Measurements from ENCODE around the gene DPYSL5. TPM values are rescaled to one million over a fixed set of nuclear protein-coding genes. Genes with fewer than 3 reads are reported as not detected.
"Not testable (repeated sequence)": the region's sequence is repeated elsewhere in the genome, so short reads cannot be mapped to it uniquely, and the experiment has no call there.

DPYSL5 gene
- polyA plus RNA-seq, 1 donor = 7.1 TPM

DNA sequence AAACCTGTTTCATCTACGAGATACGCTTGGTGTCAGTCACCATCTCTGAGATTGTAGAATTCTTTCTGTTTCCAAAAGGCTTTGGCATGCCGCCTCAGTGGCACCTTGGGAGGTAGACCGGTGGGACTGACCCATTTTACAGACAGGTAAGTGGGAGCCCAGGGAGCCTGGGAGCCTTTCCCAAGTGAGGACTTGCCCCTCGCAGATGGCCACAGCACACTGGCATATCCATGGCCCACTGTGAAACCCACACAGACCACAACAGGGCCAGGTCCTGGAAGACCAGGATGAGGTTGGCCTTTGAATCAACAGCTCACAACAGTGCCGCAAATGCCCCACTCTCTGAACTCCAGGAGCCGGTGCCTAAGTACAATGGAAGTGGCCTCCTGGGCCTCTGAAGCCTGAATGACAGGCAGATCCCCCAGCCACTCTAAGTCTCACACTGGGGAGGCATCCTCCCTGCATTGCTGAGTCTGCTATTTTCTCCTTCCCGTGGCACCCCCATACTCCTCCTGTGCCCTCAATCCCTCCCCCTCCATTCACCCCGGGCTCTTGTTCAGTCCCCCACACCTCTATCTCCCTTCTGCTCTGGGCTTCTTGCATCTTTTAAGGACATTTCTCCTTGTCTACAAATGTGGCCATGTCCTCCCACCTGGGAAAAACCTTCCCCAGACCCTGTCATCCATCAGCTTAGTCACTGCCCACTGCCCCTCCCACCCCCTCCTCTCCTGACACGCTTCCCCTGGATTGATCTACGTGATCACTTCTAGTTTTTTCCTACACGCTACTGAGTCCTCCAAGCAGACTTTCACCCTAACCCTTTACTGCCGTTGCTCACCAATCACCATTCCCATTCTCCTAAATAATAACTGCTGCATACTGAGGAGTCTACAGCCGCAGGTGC is 35.9 kb upstream of the DPYSL5 start:
- WGBS (ENCODE audit: insufficient coverage, low lambda C conversion rate) = 80% methylated on average over 1 of the region's 14 CpGs
- H3K9me3 ChIP-seq (ENCODE audit: control insufficient read depth, low read depth, low read length) = no peaks in the 10 kb centered on the region
- H3K36me3 ChIP-seq (ENCODE audit: control insufficient read depth, insufficient read depth, low read length) = no peaks in the 10 kb centered on the region
- no peak for DNase-seq
- H3K27me3 ChIP-seq (ENCODE audit: control insufficient read depth, insufficient read depth, low read length) = peaks cover 4% of the 10 kb centered on the region
- H3K4me1 ChIP-seq (ENCODE audit: control insufficient read depth, insufficient read depth, low read length) = no peaks in the 10 kb centered on the region
- H3K27ac ChIP-seq (ENCODE audit: low read length) = no peak overlapping the region
- H3K4me3 ChIP-seq (ENCODE audit: low read length) = no peak overlapping the region

DNA sequence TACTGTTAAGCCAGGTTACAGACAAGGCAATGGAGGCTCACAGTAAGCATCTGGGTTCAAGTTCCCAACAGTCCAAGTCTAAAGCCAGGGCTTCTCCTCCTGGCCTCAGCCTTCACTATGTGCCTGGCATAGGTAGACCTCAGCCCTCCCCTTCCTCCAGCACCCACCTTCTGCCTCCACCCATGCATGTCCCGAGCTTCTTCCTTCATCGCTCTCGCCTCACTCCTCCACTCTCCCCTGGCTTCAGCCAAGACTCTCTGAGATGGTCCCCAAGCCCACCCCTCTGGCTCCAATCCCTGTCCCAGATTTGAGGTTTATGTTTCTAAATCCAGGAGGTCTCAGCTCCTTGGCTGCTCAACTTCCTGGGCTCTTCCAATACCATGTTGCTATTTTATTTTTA is 35.2 kb upstream of the DPYSL5 start:
- Histone ChIP-seq H3K4me1 (ENCODE audit: control insufficient read depth, insufficient read depth, low read length) (no peaks in the 10 kb centered on the region), H3K27ac (ENCODE audit: low read length) (no peak overlapping the region), H3K9me3 (ENCODE audit: control insufficient read depth, low read depth, low read length) (no peaks in the 10 kb centered on the region), H3K4me3 (ENCODE audit: low read length) (no peak overlapping the region), H3K27me3 (ENCODE audit: control insufficient read depth, insufficient read depth, low read length) (peaks cover 4% of the 10 kb centered on the region), H3K36me3 (ENCODE audit: control insufficient read depth, insufficient read depth, low read length) (no peaks in the 10 kb centered on the region)
- 100% methylated on average over 1 of the region's 3 CpGs for WGBS (ENCODE audit: insufficient coverage, low lambda C conversion rate)
- DNase-seq = no peak

DNA sequence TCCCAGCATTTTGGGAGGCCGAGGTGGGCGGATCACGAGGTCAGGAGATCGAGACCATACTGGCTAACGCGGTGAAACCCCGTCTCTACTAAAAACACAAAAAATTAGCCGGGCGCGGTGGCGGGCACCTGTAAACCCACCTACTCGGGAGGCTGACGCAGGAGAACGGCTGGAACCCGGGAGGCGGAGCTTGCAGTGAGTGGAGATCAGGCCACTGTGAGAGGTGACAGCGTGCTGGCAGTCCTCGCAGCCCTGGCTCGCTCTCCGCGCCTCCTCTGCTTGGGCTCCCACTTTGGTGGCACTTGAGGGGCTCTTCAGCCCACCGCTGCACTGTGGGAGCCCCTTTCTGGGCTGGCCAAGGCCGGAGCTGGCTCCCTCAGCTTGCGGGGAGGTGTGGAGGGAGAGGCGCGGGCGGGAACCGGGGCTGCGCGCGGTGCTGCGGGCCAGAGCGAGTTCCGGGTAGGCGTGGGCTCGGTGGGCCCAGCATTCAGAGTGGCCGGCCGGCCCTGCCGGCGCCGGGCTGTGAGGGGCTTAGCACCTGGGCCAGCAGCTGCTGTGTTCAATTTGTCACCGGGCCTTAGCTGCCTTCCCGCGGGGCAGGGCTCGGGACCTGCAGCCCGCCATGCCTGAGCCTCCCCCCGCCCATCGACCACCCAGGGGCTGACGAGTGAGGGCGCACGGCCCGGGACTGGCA is 33.7 kb upstream of the DPYSL5 start:
- not testable (repeated sequence) for H3K36me3 ChIP-seq (ENCODE audit: control insufficient read depth, insufficient read depth, low read length); H3K9me3 ChIP-seq (ENCODE audit: control insufficient read depth, low read depth, low read length); H3K4me3 ChIP-seq (ENCODE audit: low read length); H3K27ac ChIP-seq (ENCODE audit: low read length); H3K27me3 ChIP-seq (ENCODE audit: control insufficient read depth, insufficient read depth, low read length); DNase-seq; H3K4me1 ChIP-seq (ENCODE audit: control insufficient read depth, insufficient read depth, low read length)
- 100% methylated on average over 5 of the region's 52 CpGs for WGBS (ENCODE audit: insufficient coverage, low lambda C conversion rate)

DNA sequence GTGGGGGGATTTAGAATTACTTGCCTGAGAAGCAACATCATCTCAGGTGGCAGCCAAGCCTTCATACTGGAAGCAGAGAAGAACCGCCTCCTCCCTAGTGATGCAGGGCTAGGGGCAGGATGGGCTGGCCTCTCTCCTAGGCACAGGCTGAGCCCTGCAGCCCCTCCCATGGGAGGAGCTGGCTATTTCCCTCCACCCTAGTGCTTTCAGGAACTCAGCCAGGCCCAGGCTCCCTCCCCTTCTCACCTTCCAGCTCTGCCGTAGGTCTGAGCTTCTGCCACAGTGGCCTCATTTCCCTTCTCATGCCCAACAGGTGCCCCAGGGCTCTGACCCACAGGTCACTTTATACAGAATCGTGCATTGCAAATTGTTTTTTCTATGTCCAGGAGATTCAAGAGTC is 31.0 kb upstream of the DPYSL5 start:
- H3K4me1 ChIP-seq (ENCODE audit: control insufficient read depth, insufficient read depth, low read length) = no peaks in the 10 kb centered on the region
- no peak overlapping the region for H3K4me3 ChIP-seq (ENCODE audit: low read length)
- H3K9me3 ChIP-seq (ENCODE audit: control insufficient read depth, low read depth, low read length) = no peaks in the 10 kb centered on the region
- no CpG with 5 or more reads among the region's 3 CpGs for WGBS (ENCODE audit: insufficient coverage, low lambda C conversion rate)
- no peaks in the 10 kb centered on the region for H3K36me3 ChIP-seq (ENCODE audit: control insufficient read depth, insufficient read depth, low read length)
- peaks cover 4% of the 10 kb centered on the region for H3K27me3 ChIP-seq (ENCODE audit: control insufficient read depth, insufficient read depth, low read length)
- DNase-seq = no peak
- H3K27ac ChIP-seq (ENCODE audit: low read length) = no peak overlapping the region

DNA sequence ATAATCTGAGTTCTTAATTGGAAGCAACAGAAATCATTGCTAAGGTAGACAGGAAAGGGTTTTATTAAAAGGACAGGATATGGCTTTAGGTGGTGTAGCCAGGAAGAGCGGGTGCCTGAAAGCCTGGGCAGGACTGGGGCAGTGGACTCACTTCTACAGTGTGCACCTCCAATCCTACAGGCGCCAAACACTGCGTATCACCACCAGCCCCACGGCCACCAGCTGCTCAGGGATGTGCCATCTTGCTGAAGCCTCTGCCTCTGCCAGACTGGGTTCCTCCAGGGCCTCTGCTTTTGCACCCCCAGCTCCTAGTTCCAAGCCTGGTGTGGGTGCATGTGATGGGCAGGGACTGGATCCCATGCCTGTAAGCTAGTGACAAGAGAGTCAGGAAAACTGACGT is 29.7 kb upstream of the DPYSL5 start:
- 86% methylated on average over 1 of the region's 5 CpGs for WGBS (ENCODE audit: insufficient coverage, low lambda C conversion rate)
- Histone ChIP-seq H3K9me3 (ENCODE audit: control insufficient read depth, low read depth, low read length) (no peaks in the 10 kb centered on the region), H3K4me3 (ENCODE audit: low read length) (no peak overlapping the region), H3K27me3 (ENCODE audit: control insufficient read depth, insufficient read depth, low read length) (peaks cover 5% of the 10 kb centered on the region), H3K4me1 (ENCODE audit: control insufficient read depth, insufficient read depth, low read length) (no peaks in the 10 kb centered on the region), H3K36me3 (ENCODE audit: control insufficient read depth, insufficient read depth, low read length) (no peaks in the 10 kb centered on the region), H3K27ac (ENCODE audit: low read length) (no peak overlapping the region)
- no peak for DNase-seq

DNA sequence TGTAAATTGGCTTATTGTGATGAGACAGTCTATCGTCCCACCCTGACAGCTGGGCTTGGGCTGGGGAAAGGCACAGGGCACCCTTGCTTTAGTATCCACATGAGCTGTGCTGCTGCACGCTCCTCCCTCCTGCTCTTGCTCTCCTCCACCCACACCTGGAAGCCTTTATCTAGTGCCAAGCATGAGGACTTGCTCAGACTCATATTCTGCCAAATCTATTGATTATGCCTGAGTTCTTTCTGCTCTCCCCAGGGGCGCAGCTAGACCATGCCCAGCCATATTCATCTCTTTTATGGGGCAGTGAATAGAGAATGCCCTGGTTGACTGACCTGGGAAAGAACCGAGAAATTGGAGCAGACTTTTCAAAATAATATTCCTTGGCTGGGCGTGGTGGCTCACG is 29.0 kb upstream of the DPYSL5 start:
- H3K4me3 ChIP-seq (ENCODE audit: low read length) = no peak overlapping the region
- H3K4me1 ChIP-seq (ENCODE audit: control insufficient read depth, insufficient read depth, low read length) = no peaks in the 10 kb centered on the region
- no peaks in the 10 kb centered on the region for H3K36me3 ChIP-seq (ENCODE audit: control insufficient read depth, insufficient read depth, low read length)
- H3K27me3 ChIP-seq (ENCODE audit: control insufficient read depth, insufficient read depth, low read length) = peaks cover 5% of the 10 kb centered on the region
- no peak for DNase-seq
- H3K27ac ChIP-seq (ENCODE audit: low read length) = no peak overlapping the region
- no peaks in the 10 kb centered on the region for H3K9me3 ChIP-seq (ENCODE audit: control insufficient read depth, low read depth, low read length)
- whole genome bisulfite sequencing (ENCODE audit: insufficient coverage, low lambda C conversion rate) = no CpG with 5 or more reads among the region's 6 CpGs

DNA sequence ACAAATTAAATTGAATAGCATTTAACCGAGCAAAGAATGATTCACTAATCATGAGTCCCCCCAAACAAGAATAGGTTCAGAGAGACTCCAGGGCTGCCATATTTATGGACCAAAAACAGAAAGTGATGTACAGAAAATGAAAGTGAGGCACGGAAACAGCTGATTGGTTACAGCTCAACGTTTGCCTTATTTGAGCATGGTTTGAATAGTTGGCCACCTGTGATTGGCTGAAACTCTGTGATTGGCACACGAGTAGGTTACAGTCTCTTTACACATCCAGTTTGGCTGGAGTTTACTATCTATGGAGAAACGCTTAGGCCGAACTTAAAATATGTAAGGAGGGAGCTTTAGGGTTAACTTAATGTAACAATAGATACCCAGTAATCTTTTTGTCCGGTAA is 27.0 kb upstream of the DPYSL5 start:
- DNase-seq = no peak
- 57% methylated on average over 2 of the region's 7 CpGs for WGBS (ENCODE audit: insufficient coverage, low lambda C conversion rate)
- H3K4me3 ChIP-seq (ENCODE audit: low read length) = no peak overlapping the region

DNA sequence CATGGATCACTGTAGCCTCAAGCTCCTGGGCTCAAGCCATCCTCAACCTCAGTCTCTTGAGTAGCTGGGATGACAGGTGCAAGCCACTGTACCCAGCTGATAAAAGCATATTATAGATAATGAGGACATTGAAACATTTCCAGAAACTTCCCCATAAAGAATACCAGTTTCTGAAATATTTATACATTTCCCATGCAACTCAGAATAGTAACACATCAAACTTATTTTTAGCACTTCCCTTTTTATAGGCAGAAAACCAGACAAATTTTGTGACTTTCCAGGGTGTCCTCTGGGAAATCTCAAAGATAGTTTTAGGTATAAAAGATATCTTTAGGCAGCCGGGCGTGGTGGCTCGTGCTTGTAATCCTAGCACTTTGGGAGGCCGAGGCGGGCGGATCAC is 25.1 kb upstream of the DPYSL5 start:
- H3K9me3 ChIP-seq (ENCODE audit: control insufficient read depth, low read depth, low read length) = no peaks in the 10 kb centered on the region
- H3K4me3 ChIP-seq (ENCODE audit: low read length) = no peak overlapping the region
- H3K27me3 ChIP-seq (ENCODE audit: control insufficient read depth, insufficient read depth, low read length) = peaks cover 2% of the 10 kb centered on the region
- no peak overlapping the region for H3K27ac ChIP-seq (ENCODE audit: low read length)
- no peaks in the 10 kb centered on the region for H3K36me3 ChIP-seq (ENCODE audit: control insufficient read depth, insufficient read depth, low read length)
- no peak for DNase-seq
- no peaks in the 10 kb centered on the region for H3K4me1 ChIP-seq (ENCODE audit: control insufficient read depth, insufficient read depth, low read length)
- no CpG with 5 or more reads among the region's 6 CpGs for WGBS (ENCODE audit: insufficient coverage, low lambda C conversion rate)

More for the DNA sequence above, 27.0 kb upstream of the DPYSL5 start:
- Histone ChIP-seq H3K27ac (ENCODE audit: low read length) (no peak overlapping the region), H3K27me3 (ENCODE audit: control insufficient read depth, insufficient read depth, low read length) (peaks cover 5% of the 10 kb centered on the region), H3K36me3 (ENCODE audit: control insufficient read depth, insufficient read depth, low read length) (no peaks in the 10 kb centered on the region), H3K4me1 (ENCODE audit: control insufficient read depth, insufficient read depth, low read length) (no peaks in the 10 kb centered on the region), H3K9me3 (ENCODE audit: control insufficient read depth, low read depth, low read length) (no peaks in the 10 kb centered on the region)

DNA sequence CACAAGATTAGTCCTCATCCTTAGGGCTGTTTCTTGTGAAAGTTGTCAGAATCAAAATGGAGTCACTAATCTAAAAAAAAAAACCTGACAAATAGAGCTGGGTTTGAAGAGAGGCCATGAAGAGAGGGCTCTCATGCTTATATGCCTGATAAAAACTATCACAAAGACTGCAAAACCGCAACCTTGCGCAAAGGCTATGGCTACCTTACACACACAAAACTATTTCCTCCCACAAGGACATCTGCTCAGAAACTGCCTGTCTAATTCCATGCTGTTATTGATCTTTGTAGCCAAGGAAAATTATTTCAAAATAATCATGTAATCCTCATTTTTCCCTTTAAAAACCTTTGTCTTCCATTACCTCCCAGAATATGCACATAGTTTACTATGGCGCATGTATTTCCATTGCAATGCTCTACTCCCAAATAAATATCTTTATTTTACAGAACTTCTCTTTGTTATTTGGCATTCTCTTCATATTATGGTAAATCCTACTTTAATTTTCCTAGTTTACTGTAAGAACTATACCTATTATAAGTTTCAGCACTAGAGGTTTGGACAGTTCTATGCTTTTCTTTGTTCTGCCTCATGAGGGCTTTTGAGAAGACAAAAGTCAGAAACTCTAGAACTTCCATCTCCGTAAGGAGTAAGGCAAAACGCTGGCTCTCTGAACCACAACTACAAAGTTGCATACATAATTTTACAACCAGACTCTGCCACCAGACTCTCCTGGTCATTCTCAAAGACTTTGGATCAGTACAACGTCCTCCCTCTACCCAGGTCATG is 9.6 kb upstream of the DPYSL5 start:
- Histone ChIP-seq H3K4me1 (ENCODE audit: control insufficient read depth, insufficient read depth, low read length) (no peaks in the 10 kb centered on the region), H3K27me3 (ENCODE audit: control insufficient read depth, insufficient read depth, low read length) (peaks cover 23% of the 10 kb centered on the region), H3K36me3 (ENCODE audit: control insufficient read depth, insufficient read depth, low read length) (no peaks in the 10 kb centered on the region), H3K9me3 (ENCODE audit: control insufficient read depth, low read depth, low read length) (no peaks in the 10 kb centered on the region), H3K4me3 (ENCODE audit: low read length) (no peak overlapping the region), H3K27ac (ENCODE audit: low read length) (no peak overlapping the region)
- 69% methylated on average over 1 of the region's 6 CpGs for WGBS (ENCODE audit: insufficient coverage, low lambda C conversion rate)
- DNase-seq = no peak

DNA sequence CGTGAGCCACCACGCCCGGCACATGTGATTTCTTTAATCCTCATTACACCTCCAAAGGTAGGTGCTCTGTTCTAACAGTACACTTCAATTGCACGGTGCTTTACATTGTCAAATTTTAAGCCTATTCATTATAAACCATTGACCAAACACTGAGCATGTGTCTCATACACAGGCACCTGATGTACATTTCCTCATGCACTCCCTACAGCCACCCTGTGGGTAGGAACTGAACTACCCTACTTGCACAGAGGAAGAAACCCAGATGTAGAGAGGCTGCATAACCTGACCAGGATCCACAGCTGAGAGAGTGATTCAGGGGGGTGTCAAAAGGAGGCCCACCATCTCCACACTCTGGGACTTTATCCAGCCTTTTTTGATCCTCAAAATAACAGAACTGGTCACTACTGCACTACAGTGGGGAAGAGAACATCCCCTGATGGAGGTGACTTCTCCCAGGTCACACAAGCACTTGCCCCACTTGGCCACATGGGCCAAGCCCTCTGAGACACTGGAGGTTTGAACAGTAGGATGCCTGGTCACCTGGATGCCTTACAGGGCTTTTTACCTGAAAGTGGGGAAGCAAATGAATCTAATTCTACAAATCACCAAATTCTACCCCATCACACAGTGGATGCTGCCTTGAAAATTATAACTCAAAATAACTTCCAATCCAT is 6.9 kb upstream of the DPYSL5 start:
- H3K9me3 ChIP-seq (ENCODE audit: control insufficient read depth, low read depth, low read length) = no peaks in the 10 kb centered on the region
- H3K4me1 ChIP-seq (ENCODE audit: control insufficient read depth, insufficient read depth, low read length) = no peaks in the 10 kb centered on the region
- H3K36me3 ChIP-seq (ENCODE audit: control insufficient read depth, insufficient read depth, low read length) = no peaks in the 10 kb centered on the region
- WGBS (ENCODE audit: insufficient coverage, low lambda C conversion rate) = no CpG with 5 or more reads among the region's 4 CpGs
- no peak overlapping the region for H3K4me3 ChIP-seq (ENCODE audit: low read length)
- DNase-seq = no peak
- H3K27ac ChIP-seq (ENCODE audit: low read length) = no peak overlapping the region
- H3K27me3 ChIP-seq (ENCODE audit: control insufficient read depth, insufficient read depth, low read length) = peaks cover 38% of the 10 kb centered on the region

All from large intestine (tissue), 3 donors.